A549 (cell line): ENCODE measurements around the gene GABBR2. TPM values are rescaled to one million over a fixed set of nuclear protein-coding genes. Genes with fewer than 3 reads are reported as not detected.

Experiments
- ATAC-seq, 2 experiments: fragments of 200-7000 bp in 1 of 2; fragments of >200 bp in 1 of 2; cut with Nextera tagmentation in 1 of 2; cut with Tn5 transposase in 1 of 2; 3 replicates each; pipeline versions ENCODE4 v1.8.0 to v1.9.1; 2018 to 2020; ENCODE audit warnings: mild to moderate bottlenecking in 1 of 2, moderate library complexity in 1 of 2
- CTCF ChIA-PET: fragments of 300-600 bp; sonication (Branson Sonifier 250); formaldehyde crosslinking; extraction: SDS; loops from one replicate; lab custom pipeline; 2021; ENCODE audit warnings: antibody characterized with exemption, inconsistent platforms; lab: Yijun Ruan, JAX
- POLR2A ChIA-PET: fragments of 350-600 bp; formaldehyde crosslinking; extraction: SDS; loops from one replicate; lab custom pipeline; 2021; ENCODE audit warnings: antibody characterized with exemption, inconsistent platforms; lab: Yijun Ruan, JAX
- DNase-seq, 2 experiments: peaks; one replicate each; pipeline versions ENCODE4 v3.0.0 to v3.0.0-alpha.2; 2011 to 2016; ENCODE audit warnings: low read depth in 1 of 2, low spot score in 1 of 2
- FAIRE-seq: peaks from 2 replicates; lab custom pipeline; 2011; peaks lifted over from hg19 to GRCh38; lab: Jason Lieb, UNC
- H3K27ac ChIP-seq, 2 experiments: fragments of >200 bp; sonication (Bioruptor Twin); formaldehyde crosslinking; 3 replicates each; pipeline ENCODE4 v1.5.1; 2016 to 2017
- H3K4me1 ChIP-seq: fragments of >200 bp; sonication (Bioruptor Twin); formaldehyde crosslinking; 3 replicates; pipeline ENCODE4 v1.6.1; 2016
- H3K4me2 ChIP-seq: fragments of >200 bp; sonication (Bioruptor Twin); formaldehyde crosslinking; 3 replicates; pipeline ENCODE4 v1.6.1; 2016
- H3K4me3 ChIP-seq: fragments of >200 bp; sonication (Bioruptor Twin); formaldehyde crosslinking; 3 replicates; pipeline ENCODE4 v1.5.1; 2016
- H3K9me3 ChIP-seq: fragments of >200 bp; sonication (Bioruptor Twin); formaldehyde crosslinking; 3 replicates; pipeline ENCODE4 v1.6.1; 2016
- ATOH8 ChIP-seq: fragments of 250-450 bp; sonication (Bioruptor Pico); IDR thresholded peaks from 2 replicates; pipeline ENCODE4 v1.5.0; 2020; ENCODE audit warnings: low read depth, mild to moderate bottlenecking, moderate library complexity
- BCL3 ChIP-seq: fragments of >200 bp; sonication (Bioruptor Twin); formaldehyde crosslinking; IDR thresholded peaks from 3 replicates; pipeline ENCODE4 v1.6.1; 2016
- CBX2 ChIP-seq: fragments of 200-600 bp; sonication (generic); IDR thresholded peaks from 2 replicates; pipeline ENCODE4 v1.6.1; 2016; ENCODE audit warnings: low read depth, mild to moderate bottlenecking, borderline replicate concordance
- CHD2 ChIP-seq: fragments of 150-350 bp; IDR thresholded peaks from 2 replicates; pipeline ENCODE4 v1.6.1; 2014; ENCODE audit warnings: low read length; ENCODE audit not compliant: partially characterized antibody
- CHD4 ChIP-seq: fragments of 200-600 bp; sonication (generic); IDR thresholded peaks from 2 replicates; pipeline ENCODE4 v1.6.1; 2016; ENCODE audit warnings: antibody characterized with exemption, mild to moderate bottlenecking, borderline replicate concordance
- EHF ChIP-seq: fragments of 250-450 bp; sonication (Bioruptor Pico); IDR thresholded peaks from 2 replicates; pipeline ENCODE4 v1.5.0; 2020; ENCODE audit warnings: mild to moderate bottlenecking
- EP300 ChIP-seq, 2 experiments: fragments of >200 bp; sonication (Bioruptor Twin); formaldehyde crosslinking; IDR thresholded peaks; 2 replicates in 1 of 2; 3 replicates in 1 of 2; pipeline ENCODE4 v1.6.1; 2016 to 2017
- FOSB ChIP-seq: fragments of 250-450 bp; sonication (Bioruptor Pico); IDR thresholded peaks from 2 replicates; pipeline ENCODE4 v1.5.0; 2020; ENCODE audit warnings: mild to moderate bottlenecking, moderate library complexity
- FOXS1 ChIP-seq: fragments of 250-450 bp; sonication (Bioruptor Pico); IDR thresholded peaks from 2 replicates; pipeline ENCODE4 v1.5.0; 2020; ENCODE audit warnings: mild to moderate bottlenecking, moderate library complexity
- HOXA7 ChIP-seq: fragments of 250-450 bp; sonication (Bioruptor Pico); IDR thresholded peaks from 2 replicates; pipeline ENCODE4 v1.5.0; 2020; ENCODE audit warnings: mild to moderate bottlenecking, moderate library complexity
- HOXB5 ChIP-seq: fragments of 250-450 bp; sonication (Bioruptor Pico); IDR thresholded peaks from 2 replicates; pipeline ENCODE4 v1.5.0; 2020; ENCODE audit warnings: mild to moderate bottlenecking, moderate library complexity
- JUN ChIP-seq, 2 experiments: fragments of >200 bp; sonication (Bioruptor Twin); formaldehyde crosslinking; IDR thresholded peaks; 2 replicates in 1 of 2; 3 replicates in 1 of 2; pipeline ENCODE4 v1.6.1; 2016 to 2017
- KDM1A ChIP-seq: fragments of 200-600 bp; sonication (generic); IDR thresholded peaks from 2 replicates; pipeline ENCODE4 v1.6.1; 2016; ENCODE audit warnings: low read depth, mild to moderate bottlenecking
- KDM5A ChIP-seq: fragments of 200-600 bp; sonication (generic); IDR thresholded peaks from 2 replicates; pipeline ENCODE4 v1.6.1; 2016; ENCODE audit warnings: antibody characterized with exemption, mild to moderate bottlenecking
- MAFK ChIP-seq: fragments of 450-650 bp; IDR thresholded peaks from 2 replicates; pipeline ENCODE4 v1.6.1; 2014; ENCODE audit not compliant: partially characterized antibody
- MAX ChIP-seq: IDR thresholded peaks from 2 replicates; pipeline ENCODE4 v1.6.1; 2012
- NPAS2 ChIP-seq: fragments of 250-450 bp; sonication (Bioruptor Pico); IDR thresholded peaks from 2 replicates; pipeline ENCODE4 v1.8.0; 2022; ENCODE audit warnings: mild to moderate bottlenecking, moderate library complexity, borderline replicate concordance
- NR3C1 ChIP-seq: fragments of >200 bp; sonication (Bioruptor Twin); formaldehyde crosslinking; IDR thresholded peaks from 3 replicates; pipeline ENCODE4 v1.6.1; 2017
- POLR2AphosphoS2 ChIP-seq: conservative IDR thresholded peaks from 2 replicates; pipeline ENCODE4 v1.6.1; 2012; ENCODE audit warnings: low read length, improper control_type of control experiment, inconsistent platforms
- RNF2 ChIP-seq: fragments of 200-600 bp; sonication (generic); IDR thresholded peaks from 2 replicates; pipeline ENCODE4 v1.6.1; 2016; ENCODE audit warnings: low read depth, mild to moderate bottlenecking, antibody characterized with exemption, moderate library complexity, borderline replicate concordance
- TP53 ChIP-seq: fragments of 250-450 bp; sonication (Bioruptor Pico); IDR thresholded peaks from 2 replicates; pipeline ENCODE4 v1.5.0; 2021; ENCODE audit warnings: mild to moderate bottlenecking, moderate library complexity
- ZFP36 ChIP-seq: fragments of 450-650 bp; IDR thresholded peaks from 2 replicates; pipeline ENCODE4 v1.6.1; 2014; ENCODE audit warnings: borderline replicate concordance; ENCODE audit not compliant: partially characterized antibody
- ZSCAN20 ChIP-seq: fragments of 250-450 bp; sonication (Bioruptor Pico); IDR thresholded peaks from 2 replicates; pipeline ENCODE4 v1.8.0; 2022; ENCODE audit warnings: mild to moderate bottlenecking, moderate library complexity
- WGBS: methylation state at CpG from one replicate; pipeline ENCODE4 v1.1.6; 2017; ENCODE audit errors: missing lambda C conversion rate; 5-methylcytosine and 5-hydroxymethylcytosine counted together
- polyA plus RNA-seq, 4 experiments: library from polyadenylated mRNA; depleted of rRNA in 3 of 4; stranded (reverse); fragments of >200 nt; fragmentation: RNase III in 1 of 4; extraction: RNeasy Plus Mini Kit Qiagen cat#74134 plus additional on column Dnase treatment in 1 of 4; gene quantifications; 2 replicates in 3 of 4; 3 replicates in 1 of 4; pipeline ENCODE4 v1.2.3, GENCODE V29; 2011 to 2017

Gene GABBR2
- polyA plus RNA-seq, 2 of the 4 experiments (the other 2 are of a cell fraction): 0.08 to 0.57 TPM

DNA sequence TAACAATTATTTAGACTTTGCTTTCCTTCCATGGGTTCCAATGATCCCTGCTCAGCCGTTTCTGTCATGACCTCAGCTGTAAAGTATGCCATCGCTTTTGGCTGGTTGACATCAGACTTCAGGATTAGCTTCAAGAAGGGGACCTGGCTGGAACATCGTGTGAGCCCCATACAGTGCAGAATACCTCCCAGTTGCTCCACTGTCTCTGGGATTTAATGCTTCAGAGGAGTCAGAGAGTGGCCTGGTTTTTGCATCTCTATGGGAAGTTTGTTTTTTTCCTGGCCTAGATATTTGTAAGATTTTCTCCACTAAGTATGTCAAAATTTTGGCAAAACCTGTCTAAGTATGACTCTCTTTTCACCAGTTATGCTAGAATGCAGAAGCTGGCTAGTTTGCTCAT lies 216.9 kb downstream of the GABBR2 start:
- no peak overlapping the region for H3K27ac ChIP-seq
- ATAC-seq (peak in 1 of 2 experiments; percentile 52; a peak in 2 of 6 replicates), FAIRE-seq (no peak), DNase-seq (no peak)
- POLR2A ChIA-PET: no interaction called here
- no peak for TF ChIP-seq HOXB5 (CRISPR knock-in tag)
- TF ChIP-seq HOXA7 (CRISPR knock-in tag): no peak
- no peak for TF ChIP-seq ATOH8 (CRISPR knock-in tag)
- TF ChIP-seq MAFK: no peak
- TF ChIP-seq NR3C1: no peak
- TF ChIP-seq FOSB (CRISPR knock-in tag): no peak
- no peak for TF ChIP-seq CBX2
- no peak for TF ChIP-seq ZFP36
- TF ChIP-seq EHF (CRISPR knock-in tag): no peak
- TF ChIP-seq JUN (IDR thresholded peaks at IDR 0.05): no peak
- no peak for TF ChIP-seq FOXS1 (CRISPR knock-in tag)
- TF ChIP-seq NPAS2: no peak
- no peak for TF ChIP-seq CHD4
- TF ChIP-seq TP53: no peak
- no peak for TF ChIP-seq BCL3
- no peak for TF ChIP-seq POLR2AphosphoS2
- H3K9me3 ChIP-seq: no peaks in the 10 kb centered on the region
- peaks cover 13% of the 10 kb centered on the region; the same call in 2 of the 3 replicates for H3K4me1 ChIP-seq
- CTCF ChIA-PET: interaction anchor here (1.3 kb wide), 1 partner anchor 45 kb away, joined by 4 read pairs; no protein-coding TSS in a partner anchor
- WGBS: 19% methylated on average over 3 of the region's 3 CpGs
- no peak overlapping the region for H3K4me3 ChIP-seq
- H3K4me2 ChIP-seq: no peak overlapping the region

GRCh38 chr9:98491231-98491651 lies 217.5 kb downstream of the GABBR2 start:
- ATAC-seq: no peak
- Histone ChIP-seq H3K9me3 (no peaks in the 10 kb centered on the region), H3K4me2 (no peak overlapping the region), H3K4me1 (peaks cover 13% of the 10 kb centered on the region; the same call in 2 of the 3 replicates), H3K4me3 (no peak overlapping the region), H3K27ac (no peak overlapping the region)
- TF ChIP-seq EP300 (IDR thresholded peaks at IDR 0.05): no peak
- TF ChIP-seq ZFP36: no peak
- TF ChIP-seq FOSB (CRISPR knock-in tag): no peak
- TF ChIP-seq MAX: no peak
- CTCF ChIA-PET: interaction anchor here (1.3 kb wide), 1 partner anchor 46 kb away, joined by 4 read pairs; no protein-coding TSS in a partner anchor
- no peak for DNase-seq
- POLR2A ChIA-PET: no interaction called here
- FAIRE-seq: no peak
- 58% methylated on average over 3 of the region's 3 CpGs for WGBS

- no peaks in the 10 kb centered on the region for H3K9me3 ChIP-seq
- POLR2A ChIA-PET: no interaction called here
- no peak overlapping the region for H3K4me3 ChIP-seq
- TF ChIP-seq ZSCAN20 (CRISPR knock-in tag) (no peak), KDM1A (no peak), KDM5A (no peak), MAFK (no peak), MAX (no peak), CHD2 (no peak), RNF2 (no peak), EP300 (IDR thresholded peaks at IDR 0.05) (no peak), CHD4 (no peak)
- CTCF ChIA-PET: interaction anchor here (0.5 to 1.1 kb wide), 5 partner anchors 9 to 362 kb away, joined by 3 read pairs; no protein-coding TSS in a partner anchor
- H3K4me1 ChIP-seq: peaks cover 13% of the 10 kb centered on the region; the same call in 2 of the 3 replicates
- no peak for FAIRE-seq
- ATAC-seq: peak; percentile 70 to 85; a peak in 5 of 6 replicates
- H3K4me2 ChIP-seq: 0 out of 3 replicates have a peak overlapping the region, but pooled peaks have one; percentile 16
- H3K27ac ChIP-seq: peak overlapping the region in 1 of 2 experiments; percentile 63; a peak in 3 of 6 replicates
- 46% methylated on average over 8 of the region's 8 CpGs for WGBS
- DNase-seq: peak; percentile 26 to 38
Measured at GRCh38 chr9:98488571-98489312, 220.0 kb downstream of the GABBR2 start.
